WTC11 (cell line): ENCODE results near the gene GPR132. TPM values are rescaled to one million over a fixed set of nuclear protein-coding genes. Genes with fewer than 3 reads are reported as not detected.
A peak's percentile ranks its signal among the peaks of the same experiment; 100 is the strongest.

Source experiments
- ATAC-seq: fragments of 200-7000 bp; cut with Tn5 transposase; 2 replicates; pipeline ENCODE4 v1.10.0; 2021; ENCODE audit warnings: mild to moderate bottlenecking, moderate library complexity
- CTCF ChIA-PET: fragments of 300-600 bp; sonication (Branson Sonifier 250); formaldehyde crosslinking; loops from one replicate; lab custom pipeline; 2021; ENCODE audit warnings: antibody characterized with exemption; lab: Charles Lee
- POLR2A ChIA-PET: fragments of 350-600 bp; sonication (Branson Sonifier 250); formaldehyde crosslinking; loops from one replicate; lab custom pipeline; 2021; ENCODE audit warnings: antibody characterized with exemption; lab: Charles Lee
- DNase-seq: peaks from one replicate; pipeline ENCODE4 v3.0.0; 2021; ENCODE audit warnings: low spot score
- H3K27ac Mint-ChIP-seq: 2 replicates; pipeline ENCODE4 v1.8.0; 2021; ENCODE audit warnings: mixed read lengths
- H3K27me3 Mint-ChIP-seq: 2 replicates; pipeline ENCODE4 v1.8.0; 2021; ENCODE audit warnings: low read depth, mild to moderate bottlenecking, moderate library complexity, mixed read lengths
- H3K36me3 Mint-ChIP-seq: 2 replicates; pipeline ENCODE4 v1.8.0; 2021; ENCODE audit warnings: mixed read lengths
- H3K4me1 Mint-ChIP-seq: 2 replicates; pipeline ENCODE4 v1.8.0; 2022; ENCODE audit warnings: mixed read lengths
- H3K4me3 Mint-ChIP-seq: 2 replicates; pipeline ENCODE4 v1.8.0; 2021; ENCODE audit warnings: mild to moderate bottlenecking, moderate library complexity, mixed read lengths
- H3K9me3 Mint-ChIP-seq: 2 replicates; pipeline ENCODE4 v1.8.0; 2021; ENCODE audit warnings: mixed read lengths
- ATF1 ChIP-seq: sonication (generic); formaldehyde crosslinking; IDR thresholded peaks from 2 replicates; pipeline ENCODE4 v1.8.1; 2023; ENCODE audit warnings: mild to moderate bottlenecking, moderate library complexity, missing genetic modification reagents
- ATF2 ChIP-seq: sonication (generic); formaldehyde crosslinking; IDR thresholded peaks from 2 replicates; pipeline ENCODE4 v1.8.1; 2022; ENCODE audit warnings: low read depth, missing genetic modification reagents, borderline replicate concordance
- ESRRA ChIP-seq: sonication (generic); formaldehyde crosslinking; IDR thresholded peaks from 2 replicates; pipeline ENCODE4 v1.8.1; 2022; ENCODE audit warnings: mild to moderate bottlenecking, missing genetic modification reagents, borderline replicate concordance
- FOXK1 ChIP-seq: sonication (generic); formaldehyde crosslinking; IDR thresholded peaks from 2 replicates; pipeline ENCODE4 v1.8.0; 2022; ENCODE audit warnings: mild to moderate bottlenecking, moderate library complexity, missing genetic modification reagents
- GRHL2 ChIP-seq: fragments of 250-450 bp; sonication (Bioruptor Pico); IDR thresholded peaks from 2 replicates; pipeline ENCODE4 v1.8.0; 2022; ENCODE audit warnings: mild to moderate bottlenecking, moderate library complexity; ENCODE audit not compliant: insufficient replicate concordance, severe bottlenecking
- MYBL2 ChIP-seq: sonication (generic); formaldehyde crosslinking; IDR thresholded peaks from 2 replicates; pipeline ENCODE4 v1.8.1; 2023; ENCODE audit warnings: mild to moderate bottlenecking, moderate library complexity, missing genetic modification reagents
- PREB ChIP-seq: sonication (generic); formaldehyde crosslinking; IDR thresholded peaks from 2 replicates; pipeline ENCODE4 v1.8.1; 2022; ENCODE audit warnings: mild to moderate bottlenecking, missing genetic modification reagents, moderate library complexity, borderline replicate concordance
- RELA ChIP-seq: sonication (generic); formaldehyde crosslinking; IDR thresholded peaks from 2 replicates; pipeline ENCODE4 v1.8.1; 2022; ENCODE audit warnings: missing genetic modification reagents, mild to moderate bottlenecking, borderline replicate concordance
- SOX15 ChIP-seq: fragments of 250-450 bp; sonication (Bioruptor Pico); IDR thresholded peaks from 2 replicates; pipeline ENCODE4 v1.9.0; 2021; ENCODE audit warnings: mild to moderate bottlenecking
- SP1 ChIP-seq: sonication (generic); formaldehyde crosslinking; conservative IDR thresholded peaks from 2 replicates; pipeline ENCODE4 v1.8.1; 2022; ENCODE audit warnings: missing genetic modification reagents
- ZNF281 ChIP-seq: sonication (generic); formaldehyde crosslinking; IDR thresholded peaks from 2 replicates; pipeline ENCODE4 v1.8.0; 2023; ENCODE audit warnings: mild to moderate bottlenecking, missing genetic modification reagents
- ZSCAN18 ChIP-seq: fragments of 250-450 bp; sonication (Bioruptor Pico); IDR thresholded peaks from 2 replicates; pipeline ENCODE4 v2.1.2; 2022; ENCODE audit warnings: mild to moderate bottlenecking, moderate library complexity
- total RNA-seq: library from RNA; stranded (reverse); gene quantifications from 3 replicates; pipeline ENCODE4 v1.2.3, GENCODE V29; 2021
- TF ChIP-seq, protein P1 (sequence below): fragments of 250-450 bp; sonication (Bioruptor Pico); conservative IDR thresholded peaks from 2 replicates; pipeline ENCODE4 v1.9.0; 2021; ENCODE audit warnings: mild to moderate bottlenecking

GPR132 gene
- total RNA-seq, 1 experiment from 2014 or later: 0.13 TPM

DNA sequence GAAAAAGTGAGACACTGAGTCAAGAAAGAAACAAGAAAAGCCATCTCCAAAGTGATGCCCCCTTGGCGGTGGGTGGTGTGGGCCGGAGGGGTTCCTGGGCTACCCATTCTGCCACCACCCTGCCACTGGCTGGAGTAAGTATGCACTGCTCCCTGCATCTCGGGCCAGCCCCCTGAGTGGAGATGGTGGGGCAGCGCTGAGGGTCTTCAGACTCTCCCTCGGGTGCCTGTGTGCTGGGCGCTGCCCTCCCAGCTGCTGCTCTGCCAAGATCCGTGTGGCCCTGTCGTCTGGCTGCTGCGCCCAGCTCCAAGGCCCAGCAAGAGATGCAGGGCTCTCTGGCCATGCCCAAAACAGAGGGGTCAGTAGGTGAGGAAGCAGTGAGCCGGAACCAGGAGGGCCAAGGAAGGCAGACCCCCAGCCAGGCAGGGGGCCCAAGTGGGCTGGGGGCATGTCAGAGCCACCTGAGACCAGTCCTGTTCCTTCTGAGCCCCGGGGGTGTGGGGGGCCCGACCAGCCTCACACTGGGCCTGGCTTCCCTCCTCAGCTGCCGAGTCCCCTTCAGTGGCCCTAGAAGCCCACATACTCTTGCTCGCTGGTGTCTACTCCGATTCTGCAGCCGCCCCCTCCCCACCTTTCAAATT is 5.2 kb downstream of the GPR132 start:
- ChIA-PET POLR2A (no interaction called here), CTCF (interaction anchor here (0.7 to 4.4 kb wide), 7 partner anchors 14 to 421 kb away, joined by 3 to 31 read pairs (median 7); no protein-coding TSS in a partner anchor)
- Mint-ChIP-seq H3K4me3 (no peak overlapping the region), H3K9me3 (no peaks in the 10 kb centered on the region), H3K27ac (no peak overlapping the region), H3K36me3 (no peaks in the 10 kb centered on the region), H3K27me3 (peaks cover 23% of the 10 kb centered on the region), H3K4me1 (peaks cover 15% of the 10 kb centered on the region; the same call in 1 of the 2 replicates)
- ATAC-seq (no peak), DNase-seq (no peak)
- no peak for TF ChIP-seq MYBL2 (CRISPR knock-in tag)
- TF ChIP-seq SOX15 (CRISPR knock-in tag): no peak
- TF ChIP-seq ATF1 (CRISPR knock-in tag): no peak
- no peak for TF ChIP-seq ATF2 (CRISPR knock-in tag)
- TF ChIP-seq RELA: no peak
- TF ChIP-seq PREB: no peak
- TF ChIP-seq, protein P1, sequence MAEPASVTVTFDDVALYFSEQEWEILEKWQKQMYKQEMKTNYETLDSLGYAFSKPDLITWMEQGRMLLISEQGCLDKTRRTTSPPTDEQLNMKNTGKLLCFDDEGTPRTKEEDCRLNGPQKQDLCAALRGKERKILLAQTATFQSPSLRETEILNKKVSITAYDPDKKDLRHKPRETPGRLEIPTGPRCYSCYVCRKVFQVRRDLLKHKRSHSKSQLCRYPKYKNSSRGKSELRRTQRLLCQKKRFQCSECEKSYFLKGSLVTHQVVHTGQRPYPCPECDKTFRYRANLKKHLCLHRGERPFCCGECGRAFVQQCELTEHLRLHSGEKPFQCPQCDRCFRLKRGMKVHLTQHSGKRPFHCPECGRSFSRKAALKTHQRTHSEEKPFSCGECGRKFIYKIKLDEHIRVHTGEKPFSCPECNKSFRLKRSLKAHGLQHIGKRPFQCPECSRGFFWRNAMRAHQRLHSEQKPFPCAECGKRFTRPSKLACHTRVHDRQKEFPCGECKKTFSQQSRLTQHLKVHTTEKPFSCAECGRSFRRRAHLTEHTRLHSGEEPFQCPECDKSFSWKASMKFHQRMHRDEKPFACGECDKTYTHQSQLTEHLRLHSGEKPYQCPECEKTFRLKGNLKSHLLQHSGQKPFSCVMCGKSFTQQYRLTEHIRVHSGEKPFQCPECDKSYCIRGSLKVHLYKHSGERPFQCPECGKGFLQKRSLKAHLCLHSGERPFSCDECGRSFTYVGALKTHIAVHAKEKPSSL (CRISPR knock-in tag): no peak
- no peak for TF ChIP-seq FOXK1 (CRISPR knock-in tag)
- no peak for TF ChIP-seq ESRRA
- no peak for TF ChIP-seq GRHL2 (CRISPR knock-in tag)

DNA sequence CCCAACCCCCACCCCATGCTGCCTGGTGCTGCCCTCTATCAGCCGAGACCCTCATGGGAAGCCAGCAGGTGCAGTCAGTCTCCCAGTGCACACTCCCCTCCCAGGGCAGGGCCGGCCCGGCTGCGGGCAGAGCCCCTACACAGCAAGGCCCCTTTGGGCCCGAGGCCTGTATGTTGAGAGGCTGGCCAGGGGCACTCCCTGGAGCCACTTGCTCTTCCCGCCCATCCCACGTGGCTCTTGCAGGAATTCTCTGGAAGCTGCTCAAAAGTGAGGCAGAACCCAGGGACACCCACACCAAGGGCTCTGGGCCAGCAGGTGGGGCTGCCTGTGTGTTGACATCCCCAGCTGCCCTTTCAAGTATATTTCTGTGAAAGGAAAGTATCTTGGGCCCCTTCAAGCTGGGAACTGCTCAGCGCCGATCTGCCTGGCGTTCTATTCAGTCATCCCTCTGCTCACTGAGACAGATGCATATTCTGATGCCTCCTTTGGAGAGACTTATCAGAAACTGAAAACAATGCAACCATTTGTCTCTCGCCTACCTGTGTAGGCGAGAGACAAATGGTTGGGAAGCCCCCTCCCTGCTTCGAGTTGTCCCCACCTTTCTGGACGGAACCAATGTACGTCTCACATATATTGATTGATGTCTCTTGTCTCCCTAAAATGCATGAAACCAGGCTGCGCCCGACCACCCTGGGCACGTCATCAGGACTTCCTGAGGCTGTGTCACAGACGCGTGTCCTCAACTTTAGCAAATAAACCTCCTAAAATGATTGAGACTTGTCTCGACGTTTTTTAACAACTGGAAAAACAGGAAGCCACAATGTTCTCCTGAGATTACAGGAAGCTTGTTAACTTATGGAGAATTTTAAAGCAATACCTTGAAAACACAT is 6.0 kb downstream of the GPR132 start:
- peak; percentile 46 for DNase-seq
- Mint-ChIP-seq H3K4me3 (no peak overlapping the region), H3K9me3 (no peaks in the 10 kb centered on the region), H3K27ac (no peak overlapping the region)
- ChIA-PET POLR2A (no interaction called here), CTCF (interaction anchor here (0.7 to 4.4 kb wide), 16 partner anchors 9 to 421 kb away, joined by 3 to 31 read pairs (median 4); no protein-coding TSS in a partner anchor)
- TF ChIP-seq SP1 (CRISPR knock-in tag): no peak
- peak; percentile 54 for TF ChIP-seq ZNF281 (CRISPR knock-in tag)
- no peak for TF ChIP-seq ZSCAN18 (CRISPR knock-in tag)
- TF ChIP-seq, all 79 proteins: peak for 1
- ATAC-seq: peak; percentile 76
- Mint-ChIP-seq H3K4me1 (peaks cover 15% of the 10 kb centered on the region; the same call in 1 of the 2 replicates), H3K36me3 (no peaks in the 10 kb centered on the region), H3K27me3 (peaks cover 28% of the 10 kb centered on the region)
